Prostate gland (tissue), 2 donors: ENCODE measurements around the gene KLF9.

Experiments
- POLR2A ChIP-seq: fragments of 450-650 bp; IDR thresholded peaks from one replicate; pipeline ENCODE4 v1.6.1; 2016; ENCODE audit warnings: antibody characterized with exemption, mild to moderate bottlenecking
- POLR2AphosphoS5 ChIP-seq: sonication (generic); formaldehyde crosslinking; IDR thresholded peaks from one replicate; pipeline ENCODE4 v1.6.1; 2017; ENCODE audit warnings: antibody characterized with exemption
- TF ChIP-seq, protein P1 (sequence below), 4 experiments: fragments of 200-600 bp in 2 of 4; fragments of 450-650 bp in 2 of 4; sonication (generic) in 2 of 4; IDR thresholded peaks; 1 replicate in 3 of 4; 2 replicates in 1 of 4; pipeline ENCODE4 v1.5.1; 2016 to 2019; ENCODE audit warnings: antibody characterized with exemption in 4 of 4, mild to moderate bottlenecking in 2 of 4, moderate library complexity in 2 of 4

DNA sequence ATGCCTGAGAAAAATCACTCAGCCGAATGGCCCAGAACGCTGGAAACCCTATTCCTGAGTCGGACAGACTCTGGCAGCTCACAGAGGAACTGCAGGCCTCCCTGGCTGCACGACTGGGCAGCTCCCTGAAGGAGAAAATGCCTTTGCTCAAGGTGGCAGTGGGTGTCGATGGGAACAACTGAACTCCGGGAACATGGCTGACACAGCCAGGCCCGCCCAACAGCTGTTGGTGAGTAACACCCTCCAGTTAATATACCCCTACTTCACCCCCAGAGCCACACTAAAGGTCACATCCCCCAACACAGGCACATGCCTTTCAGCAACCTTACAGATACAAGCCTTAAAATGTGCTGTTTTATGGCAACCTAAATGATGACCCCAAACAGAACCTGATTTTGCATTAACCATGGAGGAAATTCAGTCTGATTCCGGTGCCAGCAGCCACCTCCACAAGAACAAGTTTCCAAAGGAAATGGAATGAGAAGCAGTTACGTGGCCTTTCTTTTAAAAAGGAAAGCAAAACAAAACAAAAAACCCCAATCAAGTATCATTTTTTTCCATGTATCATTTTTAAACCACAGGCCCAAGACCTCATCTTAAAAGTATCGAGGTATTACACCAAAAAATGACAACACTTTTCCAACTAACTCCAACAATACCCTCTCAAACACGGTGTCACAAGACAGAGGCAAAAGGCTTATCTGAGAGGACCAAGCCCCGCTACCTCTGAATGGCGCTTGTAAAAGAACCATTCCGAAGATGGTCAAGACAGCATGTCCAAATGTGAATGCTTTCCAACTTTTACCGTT lies 3.1 kb downstream of the KLF9 start:
- TF ChIP-seq, protein P1, sequence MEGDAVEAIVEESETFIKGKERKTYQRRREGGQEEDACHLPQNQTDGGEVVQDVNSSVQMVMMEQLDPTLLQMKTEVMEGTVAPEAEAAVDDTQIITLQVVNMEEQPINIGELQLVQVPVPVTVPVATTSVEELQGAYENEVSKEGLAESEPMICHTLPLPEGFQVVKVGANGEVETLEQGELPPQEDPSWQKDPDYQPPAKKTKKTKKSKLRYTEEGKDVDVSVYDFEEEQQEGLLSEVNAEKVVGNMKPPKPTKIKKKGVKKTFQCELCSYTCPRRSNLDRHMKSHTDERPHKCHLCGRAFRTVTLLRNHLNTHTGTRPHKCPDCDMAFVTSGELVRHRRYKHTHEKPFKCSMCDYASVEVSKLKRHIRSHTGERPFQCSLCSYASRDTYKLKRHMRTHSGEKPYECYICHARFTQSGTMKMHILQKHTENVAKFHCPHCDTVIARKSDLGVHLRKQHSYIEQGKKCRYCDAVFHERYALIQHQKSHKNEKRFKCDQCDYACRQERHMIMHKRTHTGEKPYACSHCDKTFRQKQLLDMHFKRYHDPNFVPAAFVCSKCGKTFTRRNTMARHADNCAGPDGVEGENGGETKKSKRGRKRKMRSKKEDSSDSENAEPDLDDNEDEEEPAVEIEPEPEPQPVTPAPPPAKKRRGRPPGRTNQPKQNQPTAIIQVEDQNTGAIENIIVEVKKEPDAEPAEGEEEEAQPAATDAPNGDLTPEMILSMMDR (IDR thresholded peaks at IDR 0.05) = no peak
- TF ChIP-seq POLR2A (no peak), POLR2AphosphoS5 (peak; percentile 37)
